GM12878 (cell line): Measurements from ENCODE around the gene MMRN1. TPM values are rescaled to one million over a fixed set of nuclear protein-coding genes. Genes with fewer than 3 reads are reported as not detected.

Experiments used
- ATAC-seq: fragments of 200-7000 bp; cut with Tn5 transposase; 3 replicates; pipeline ENCODE4 v1.9.1; 2020; ENCODE audit warnings: mild to moderate bottlenecking, moderate library complexity
- BruUV-seq: library from RNA; stranded (reverse); fragments of 400-500 nt; replicated peaks from 2 replicates; lab custom pipeline; 2021; lab: Mats Ljungman, UMichigan
- CTCF ChIA-PET: fragments of 300-600 bp; sonication (Branson Sonifier 250); formaldehyde crosslinking; extraction: SDS; loops from one replicate; lab custom pipeline; 2021; ENCODE audit warnings: inconsistent platforms; lab: Yijun Ruan, JAX
- POLR2A ChIA-PET: fragments of 350-600 bp; formaldehyde crosslinking; extraction: SDS; loops from one replicate; lab custom pipeline; 2021; ENCODE audit warnings: inconsistent platforms; lab: Charles Lee
- RAD21 ChIA-PET: fragments of 300-600 bp; sonication (Branson Sonifier 250); formaldehyde crosslinking; loops from one replicate; lab custom pipeline; 2023; ENCODE audit warnings: antibody characterized with exemption; ENCODE audit not compliant: unreplicated experiment; lab: Charles Lee
- SMC1A ChIA-PET: fragments of 300-600 bp; sonication (Branson Sonifier 250); formaldehyde crosslinking; loops from one replicate; lab custom pipeline; 2023; ENCODE audit not compliant: unreplicated experiment, uncharacterized antibody; lab: Charles Lee
- DNase-seq: peaks from one replicate; pipeline ENCODE4 v3.0.0-alpha.2; 2011; ENCODE audit warnings: low read depth, low spot score
- FAIRE-seq: peaks from 3 replicates; lab custom pipeline; 2011; peaks lifted over from hg19 to GRCh38; lab: Jason Lieb, UNC
- H2AFZ ChIP-seq: 2 replicates; pipeline ENCODE4 v1.6.0; 2011; ENCODE audit warnings: low read depth, low read length, control low read depth; ENCODE audit not compliant: control insufficient read depth
- H3K27ac ChIP-seq: 2 replicates; pipeline ENCODE4 v1.5.1; 2011; ENCODE audit warnings: control low read depth; ENCODE audit not compliant: control insufficient read depth, insufficient read depth
- H3K27me3 ChIP-seq, 2 experiments: replicated peaks in 1 of 2; 2 replicates each; pipeline versions ENCODE4 v1.6.0 to v1.6.1; 2011; ENCODE audit warnings: low read length in 1 of 2; ENCODE audit not compliant: control insufficient read depth in 2 of 2, insufficient read depth in 2 of 2
- H3K36me3 ChIP-seq, 2 experiments: 2 replicates each; pipeline ENCODE4 v1.5.1; 2011; ENCODE audit warnings: low read length in 1 of 2; ENCODE audit not compliant: control insufficient read depth in 2 of 2, insufficient read depth in 2 of 2
- H3K4me1 ChIP-seq: 2 replicates; pipeline ENCODE4 v1.6.1; 2011; ENCODE audit warnings: mild to moderate bottlenecking, low read length, moderate library complexity, mixed read lengths; ENCODE audit not compliant: control insufficient read depth, insufficient read depth
- H3K4me2 ChIP-seq: 2 replicates; pipeline ENCODE4 v1.6.0; 2011; ENCODE audit warnings: control low read depth; ENCODE audit not compliant: control insufficient read depth, insufficient read depth
- H3K4me3 ChIP-seq: fragments of 200-600 bp; sonication (generic); 2 replicates; pipeline ENCODE4 v1.5.1; 2016
- H3K79me2 ChIP-seq: 2 replicates; pipeline ENCODE4 v1.6.0; 2011; ENCODE audit warnings: low read length; ENCODE audit not compliant: control insufficient read depth, insufficient read depth
- H3K9ac ChIP-seq: 2 replicates; pipeline ENCODE4 v1.8.0; 2011; ENCODE audit warnings: low read length, control low read depth, mixed read lengths; ENCODE audit not compliant: control insufficient read depth, insufficient read depth
- H3K9me3 ChIP-seq: replicated peaks from 3 replicates; pipeline ENCODE4 v1.5.1; 2011; ENCODE audit warnings: mild to moderate bottlenecking, low read length; ENCODE audit not compliant: control insufficient read depth, insufficient read depth
- H4K20me1 ChIP-seq: 2 replicates; pipeline ENCODE4 v1.6.0; 2011; ENCODE audit not compliant: control insufficient read depth, insufficient read depth
- MEF2B ChIP-seq: fragments of 450-650 bp; IDR thresholded peaks from 2 replicates; pipeline ENCODE4 v1.6.1; 2018; ENCODE audit warnings: mild to moderate bottlenecking, moderate library complexity; ENCODE audit not compliant: partially characterized antibody, poor library complexity, severe bottlenecking
- NR2F1 ChIP-seq: fragments of 450-650 bp; conservative IDR thresholded peaks from 2 replicates; pipeline ENCODE4 v1.6.1; 2017; ENCODE audit warnings: mild to moderate bottlenecking
- RAD21 ChIP-seq: IDR thresholded peaks from 2 replicates; pipeline ENCODE4 v1.6.1; 2011; ENCODE audit warnings: mild to moderate bottlenecking, low read depth, low read length, moderate library complexity; ENCODE audit not compliant: insufficient read depth
- RCOR1 ChIP-seq: conservative IDR thresholded peaks from 2 replicates; pipeline ENCODE4 v1.6.1; 2012; ENCODE audit warnings: low read depth, low read length, improper control_type of control experiment
- STAT1 ChIP-seq: fragments of 450-650 bp; conservative IDR thresholded peaks from 2 replicates; pipeline ENCODE4 v1.6.1; 2014; ENCODE audit warnings: antibody characterized with exemption, mild to moderate bottlenecking
- WGBS: methylation state at CpG from one replicate; pipeline ENCODE4 v1.1.6; 2016; ENCODE audit warnings: low lambda C conversion rate; ENCODE audit not compliant: insufficient replicate concordance, insufficient coverage; ENCODE audit errors: missing lambda C conversion rate; 5-methylcytosine and 5-hydroxymethylcytosine counted together
- in situ Hi-C: fragments of 300-500 bp; cut with MboI; formaldehyde crosslinking; loops from 9 replicates; pipeline ENCODE4 v1.14.3; 2018; ENCODE audit warnings: mixed read lengths
- intact Hi-C: fragments of 100-400 bp; cut with micrococcal nuclease; formaldehyde crosslinking; loops from one replicate; pipeline ENCODE4 v1.14.2; 2022; ENCODE audit not compliant: unreplicated experiment
- polyA plus RNA-seq, 11 experiments: library from polyadenylated mRNA; depleted of rRNA in 4 of 11; unstranded in 6 of 11; stranded (reverse) in 5 of 11; fragments of >200 nt; fragmentation: Nextera tagmentation in 4 of 11; fragmentation: Illumina TruSeq in 1 of 11; extraction: Ambion mirVana in 4 of 11; extraction: Trizol in 1 of 11; gene quantifications; 1 replicate in 1 of 11; 2 replicates in 10 of 11; pipeline versions ENCODE4 v1.2.1 to v1.2.3, GENCODE V29; 2011 to 2016; ENCODE audit warnings: inconsistent platforms in 2 of 11, missing spikeins in 2 of 11, low read depth in 1 of 11
- total RNA-seq, 4 experiments: library from RNA; depleted of rRNA in 3 of 4; stranded (reverse); fragments of >200 nt in 3 of 4; fragmentation: Illumina TruSeq in 1 of 4; extraction: Trizol in 1 of 4; gene quantifications; 2 replicates each; pipeline versions ENCODE4 v1.2.1 to v1.2.3, GENCODE V29; 2013 to 2021

MMRN1 gene
- total and polyA plus RNA-seq, 10 of the 15 experiments (the other 5 are each of a cell fraction or from before 2014, with no cell fraction given) = 0.50 to 3.9 (median 0.78) TPM

DNA sequence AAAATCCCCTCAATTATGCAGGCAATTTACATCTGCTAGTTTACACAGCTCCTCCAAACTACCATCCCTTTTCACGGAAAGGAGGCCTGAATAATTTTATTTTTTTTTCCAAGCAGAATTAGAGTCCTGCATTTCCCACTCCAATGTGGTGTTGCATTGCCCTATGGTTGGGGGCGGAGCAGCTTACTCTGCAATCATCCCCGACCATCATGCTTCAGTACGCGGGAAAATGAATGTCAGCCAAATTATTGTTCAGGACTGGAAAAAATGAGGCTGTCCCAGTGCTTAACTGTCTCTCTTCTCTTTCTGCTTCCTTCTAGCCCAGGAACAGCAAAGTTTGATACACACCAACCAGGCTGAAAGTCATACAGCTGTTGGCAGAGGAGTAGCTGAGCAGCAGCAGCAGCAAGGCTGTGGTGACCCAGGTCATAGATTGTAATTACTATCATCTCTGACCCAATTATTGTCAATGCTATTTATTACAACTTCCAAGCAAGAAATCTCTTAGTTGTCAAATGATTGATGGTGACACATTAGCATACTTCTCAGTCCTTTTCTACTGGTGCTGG lies 28.3 kb downstream of the MMRN1 start:
- Histone ChIP-seq H3K27me3 (no peaks in the 10 kb centered on the region), H3K79me2 (no peaks in the 10 kb centered on the region), H3K27ac (no peak overlapping the region), H3K36me3 (no peaks in the 10 kb centered on the region), H4K20me1 (no peaks in the 10 kb centered on the region), H3K9me3 (no peaks in the 10 kb centered on the region), H3K4me2 (no peak overlapping the region), H3K9ac (no peak overlapping the region), H3K4me3 (no peak overlapping the region), H2AFZ (no peak overlapping the region), H3K4me1 (no peaks in the 10 kb centered on the region)
- ChIA-PET RAD21 (interaction anchor here (1.4 to 1.5 kb wide), 2 partner anchors 10 to 12 kb away, joined by 3 read pairs; no protein-coding TSS in a partner anchor), SMC1A (interaction anchor here (0.6 to 4.9 kb wide), 2 partner anchors 12 to 184 kb away, joined by 3 to 41 read pairs; no protein-coding TSS in a partner anchor), CTCF (interaction anchor here (1.7 to 3.2 kb wide), 2 partner anchors 12 kb away, joined by 4 to 8 read pairs; no protein-coding TSS in a partner anchor), POLR2A (no interaction called here)
- DNase-seq (no peak), FAIRE-seq (no peak), ATAC-seq (no peak)
- BruUV-seq = no TSS peak
- TF ChIP-seq NR2F1 (no peak), STAT1 (no peak), RAD21 (no peak), RCOR1 (no peak)
- WGBS = 46% methylated on average over 5 of the region's 5 CpGs
- in situ Hi-C loops = no loop called here
- intact Hi-C loops = no loop called here

DNA sequence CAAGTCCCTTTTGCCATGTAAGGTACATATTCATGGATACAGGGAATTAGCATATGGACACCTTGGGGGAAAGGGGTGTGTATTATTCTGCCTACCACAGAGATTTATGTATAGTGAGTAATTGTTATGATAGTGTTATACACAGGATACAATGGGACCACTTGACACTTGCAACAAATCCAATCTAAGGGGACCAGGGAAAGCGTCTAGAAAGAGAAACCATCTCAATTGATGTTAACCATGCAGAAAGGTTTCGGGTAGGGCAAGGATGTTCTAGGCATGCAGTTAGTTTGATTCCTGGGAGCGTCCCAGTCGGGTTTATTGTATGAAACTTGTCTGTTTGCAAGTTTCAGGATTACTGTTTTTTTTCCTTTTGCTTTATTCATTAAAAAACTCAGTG lies 34.2 kb downstream of the MMRN1 start:
- no peak for FAIRE-seq
- 17% methylated on average over 4 of the region's 4 CpGs for WGBS
- no peak overlapping the region for H3K9ac ChIP-seq
- ChIA-PET CTCF (interaction anchor here (1.1 to 1.5 kb wide), 4 partner anchors 14 to 100 kb away, joined by 3 to 4 read pairs (median 3); no protein-coding TSS in a partner anchor), POLR2A (no interaction called here), SMC1A (interaction anchor here (5.0 kb wide), 1 partner anchor 19 kb away, joined by 18 read pairs; no protein-coding TSS in a partner anchor), RAD21 (interaction anchor here (0.8 to 1.6 kb wide), 2 partner anchors 11 to 21 kb away, joined by 3 read pairs; no protein-coding TSS in a partner anchor)
- ATAC-seq = peak; percentile 74
- no peaks in the 10 kb centered on the region for H3K79me2 ChIP-seq
- DNase-seq = no peak
- H4K20me1 ChIP-seq = no peaks in the 10 kb centered on the region
- intact Hi-C loops (loop anchor here (5.0 kb wide), 1 partner anchor 98 kb away; no protein-coding TSS in a partner anchor), in situ Hi-C loops (no loop called here)
- H2AFZ ChIP-seq = no peak overlapping the region
- no peaks in the 10 kb centered on the region for H3K27me3 ChIP-seq
- H3K4me3 ChIP-seq = no peak overlapping the region
- no peaks in the 10 kb centered on the region; the same call in 2 of the 3 replicates for H3K9me3 ChIP-seq
- H3K4me1 ChIP-seq = 0 out of 2 replicates have a peak, but pooled peaks cover 3% of the 10 kb centered on the region
- H3K36me3 ChIP-seq = no peaks in the 10 kb centered on the region
- no peak overlapping the region for H3K27ac ChIP-seq
- no TSS peak for BruUV-seq
- H3K4me2 ChIP-seq = no peak overlapping the region
- TF ChIP-seq MEF2B = no peak
